Spleen (tissue), 11 donors: ENCODE data around the gene TMEM107. TPM values are rescaled to one million over a fixed set of nuclear protein-coding genes. Genes with fewer than 3 reads are reported as not detected.
A peak's percentile ranks its signal among the peaks of the same experiment; 100 is the strongest.

Experiments used
- DNase-seq: peaks from one replicate; pipeline ENCODE4 v3.0.0-alpha.2; 2020
- H3K27ac ChIP-seq, 8 donors: fragments of 200-600 bp; sonication (generic) in 7 of 8; 1 replicate in 4 of 8; 2 replicates in 4 of 8; pipeline versions ENCODE4 v1.5.0 to v1.8.0; 2016 to 2021; ENCODE audit warnings: inconsistent platforms in 4 of 8, mild to moderate bottlenecking in 4 of 8, moderate library complexity in 1 of 8
- H3K27me3 ChIP-seq, 7 donors: fragments of 200-600 bp; sonication (generic) in 6 of 7; replicated peaks in 1 of 7; 1 replicate in 4 of 7; 2 replicates in 3 of 7; pipeline versions ENCODE4 v1.5.0 to v1.8.0; 2016 to 2021; ENCODE audit warnings: inconsistent platforms in 3 of 7, mild to moderate bottlenecking in 1 of 7
- H3K36me3 ChIP-seq, 6 donors: fragments of 200-600 bp; sonication (generic) in 5 of 6; 1 replicate in 4 of 6; 2 replicates in 2 of 6; pipeline versions ENCODE4 v1.5.0 to v1.8.0; 2016 to 2021; ENCODE audit warnings: inconsistent platforms in 2 of 6
- H3K4me1 ChIP-seq, 6 donors: fragments of 200-600 bp; sonication (generic) in 5 of 6; 1 replicate in 3 of 6; 2 replicates in 3 of 6; pipeline versions ENCODE4 v1.5.0 to v1.8.0; 2016 to 2021; ENCODE audit warnings: inconsistent platforms in 3 of 6
- H3K4me3 ChIP-seq, 8 donors: fragments of 200-600 bp; sonication (generic) in 7 of 8; 1 replicate in 4 of 8; 2 replicates in 4 of 8; pipeline versions ENCODE4 v1.5.0 to v1.8.0; 2016 to 2021; ENCODE audit warnings: inconsistent platforms in 4 of 8, mild to moderate bottlenecking in 4 of 8, moderate library complexity in 2 of 8
- H3K9me3 ChIP-seq, 8 donors: fragments of 200-600 bp; sonication (generic) in 7 of 8; 1 replicate in 4 of 8; 2 replicates in 4 of 8; pipeline versions ENCODE4 v1.5.0 to v1.8.0; 2016 to 2021; ENCODE audit warnings: inconsistent platforms in 4 of 8
- CTCF ChIP-seq, 11 experiments: fragments of 200-600 bp in 7 of 11; fragments of 450-650 bp in 4 of 11; sonication (generic) in 4 of 11; IDR thresholded peaks in 8 of 11; conservative IDR thresholded peaks in 3 of 11; 1 replicate in 7 of 11; 2 replicates in 4 of 11; pipeline versions ENCODE4 v1.4.0 to v1.8.0; 2016 to 2021; ENCODE audit warnings: antibody characterized with exemption in 11 of 11, inconsistent platforms in 4 of 11, mild to moderate bottlenecking in 1 of 11
- POLR2A ChIP-seq, 3 donors: fragments of 450-650 bp; IDR thresholded peaks; one replicate each; pipeline ENCODE4 v1.5.1; 2017; ENCODE audit warnings: antibody characterized with exemption in 3 of 3, mild to moderate bottlenecking in 1 of 3
- POLR2AphosphoS5 ChIP-seq, 3 donors: sonication (generic); formaldehyde crosslinking; IDR thresholded peaks; one replicate each; pipeline ENCODE4 v1.5.1; 2017; ENCODE audit warnings: antibody characterized with exemption in 3 of 3
- WGBS, 5 donors: extraction: QIAGEN DNeasy Blood & Tissue Kit in 3 of 5; methylation state at CpG; one replicate each; pipeline versions ENCODE4 v1.1.5 to v1.1.7; 2013 to 2018; 5-methylcytosine and 5-hydroxymethylcytosine counted together
- intact Hi-C: fragments of 100-400 bp; cut with DNase I; formaldehyde crosslinking; loops from one replicate; pipeline ENCODE4 v1.15.0; 2023; ENCODE audit warnings: low total_unique reads
- polyA plus RNA-seq, 3 donors: library from polyadenylated mRNA; stranded (reverse); fragments of 200-250 nt; gene quantifications; one replicate each; pipeline ENCODE4 v1.2.1, GENCODE V29; 2013
- total RNA-seq, 7 donors: library from RNA; depleted of rRNA in 3 of 7; stranded (reverse); fragments of >200 nt in 3 of 7; fragmentation: NEBNext Ultra II Directional in 4 of 7; extraction: Animal tissue kit (Norgen Biotek cat#: 25700) in 4 of 7; gene quantifications; one replicate each; pipeline versions ENCODE4 v1.1.0 to v1.2.1, GENCODE V29; 2016 to 2021
- donor health status: healthy with polysubstance abuse.
- donor health status: DM: no; HTN: no; CAD: no; lungs with moderate emphysema.
- donor health status: DM: no; HTN: no; CAD: no.
- donor health status: Bipolar disorder and iron deficiency.
- donor health status: healthy.
- donor health status: DM: no; HTN: no; CAD: no.
- donor health status: DM: yes; HTN: yes; CAD: no.

TMEM107 gene
- total and polyA plus RNA-seq, 10 donors = 8.1 to 42.2 (median 16.6) TPM

GRCh38 chr17:8188263-8188839 is 12.2 kb upstream of the TMEM107 start:
- WGBS, 5 donors = 37 to 45% (median 44%) methylated on average over 11 to 12 of the region's 12 CpGs
- DNase-seq = peak; percentile 82
- H3K27me3 ChIP-seq = no peaks in the 10 kb centered on the region
- intact Hi-C loops = no loop called here
- H3K9me3 ChIP-seq = no peaks in the 10 kb centered on the region
- TF ChIP-seq POLR2AphosphoS5 (IDR thresholded peaks at IDR 0.05) (no peak), POLR2A (IDR thresholded peaks at IDR 0.05) (no peak), CTCF (IDR thresholded peaks at IDR 0.05 in 8 of 11, conservative IDR thresholded peaks at IDR 0.05 in 3 of 11) (no peak)
- peak overlapping the region; percentile 95 to 97 (median 96) for H3K27ac ChIP-seq
- H3K4me3 ChIP-seq = peak overlapping the region; percentile 71 to 96 (median 80)
- H3K36me3 ChIP-seq = no peaks in the 10 kb centered on the region
- peaks cover 23 to 81% (median 61%) of the 10 kb centered on the region in 6 donors for H3K4me1 ChIP-seq

GRCh38 chr17:8187517-8188262 is 11.5 kb upstream of the TMEM107 start:
- 0 to 1% (median 1%) methylated on average over 25 of the region's 25 CpGs for WGBS, 5 donors
- peaks cover 23 to 79% (median 59%) of the 10 kb centered on the region in 6 donors for H3K4me1 ChIP-seq
- H3K27me3 ChIP-seq = no peaks in the 10 kb centered on the region
- H3K27ac ChIP-seq = peak overlapping the region; percentile 95 to 97 (median 96)
- H3K4me3 ChIP-seq = peak overlapping the region; percentile 71 to 87 (median 78)
- TF ChIP-seq CTCF (IDR thresholded peaks at IDR 0.05 in 8 of 11, conservative IDR thresholded peaks at IDR 0.05 in 3 of 11) = peak in 1 of 11 experiments; percentile 18
- TF ChIP-seq POLR2AphosphoS5 (IDR thresholded peaks at IDR 0.05) = peak in 1 of 3 donors; percentile 69
- TF ChIP-seq POLR2A (IDR thresholded peaks at IDR 0.05) = peak in 1 of 3 donors; percentile 16
- no peaks in the 10 kb centered on the region for H3K36me3 ChIP-seq
- no peaks in the 10 kb centered on the region for H3K9me3 ChIP-seq
- intact Hi-C loops = no loop called here
- DNase-seq = peak; percentile 88

DNA sequence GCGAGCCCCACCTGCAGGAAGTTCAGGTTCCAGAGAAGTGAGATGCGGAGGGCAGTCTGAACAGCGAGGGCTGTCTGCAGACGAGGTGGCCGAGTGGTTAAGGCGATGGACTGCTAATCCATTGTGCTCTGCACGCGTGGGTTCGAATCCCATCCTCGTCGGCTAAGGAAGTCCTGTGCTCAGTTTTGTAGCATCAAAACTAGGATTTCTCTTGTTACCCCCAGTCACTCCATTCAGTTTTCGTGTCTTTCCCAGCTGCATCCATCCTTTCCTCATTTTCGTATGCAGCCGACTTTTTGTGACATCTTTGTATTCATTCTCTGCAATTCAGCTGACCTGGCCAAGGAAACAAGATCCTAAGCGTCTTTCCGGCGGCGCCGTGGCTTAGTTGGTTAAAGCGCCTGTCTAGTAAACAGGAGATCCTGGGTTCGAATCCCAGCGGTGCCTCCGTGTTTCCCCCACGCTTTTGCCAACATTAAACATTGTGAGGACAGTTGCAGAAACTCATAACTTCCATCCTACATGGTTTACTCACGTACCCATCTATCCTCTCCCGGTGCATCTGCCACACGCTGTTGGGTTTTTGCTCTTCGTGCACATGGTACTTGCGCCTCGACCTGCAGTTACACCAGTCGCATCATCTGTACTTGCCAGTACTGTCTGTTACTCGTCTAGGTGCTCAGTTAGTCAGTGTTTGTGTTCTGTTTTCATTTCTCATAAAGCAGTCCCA is 10.8 kb upstream of the TMEM107 start:
- TF ChIP-seq POLR2A (IDR thresholded peaks at IDR 0.05) (peak in 1 of 3 donors; percentile 6), POLR2AphosphoS5 (IDR thresholded peaks at IDR 0.05) (peak in 1 of 3 donors; percentile 58), CTCF (IDR thresholded peaks at IDR 0.05 in 8 of 11, conservative IDR thresholded peaks at IDR 0.05 in 3 of 11) (peak in 9 of 11 experiments; percentile 12 to 58 (median 28))

More for the DNA sequence above, 10.8 kb upstream of the TMEM107 start:
- H3K4me1 ChIP-seq = peaks cover 23 to 74% (median 54%) of the 10 kb centered on the region in 6 donors
- WGBS, 5 donors = 0 to 1% (median 0%) methylated on average over 30 to 32 of the region's 32 CpGs
- intact Hi-C loops = no loop called here
- no peaks in the 10 kb centered on the region for H3K9me3 ChIP-seq
- H3K27ac ChIP-seq = peak overlapping the region; percentile 95 to 97 (median 96)
- H3K36me3 ChIP-seq = no peaks in the 10 kb centered on the region
- peak overlapping the region; percentile 50 to 87 (median 78) for H3K4me3 ChIP-seq
- DNase-seq = peak; percentile 95
- no peaks in the 10 kb centered on the region for H3K27me3 ChIP-seq
